Activated CD8-positive, alpha-beta T cell treated with anti-CD3 and anti-CD28 coated beads for 36 hours (primary cell): ENCODE measurements around the gene CST9L. TPM values are rescaled to one million over a fixed set of nuclear protein-coding genes. Genes with fewer than 3 reads are reported as not detected.

Source experiments
- ATAC-seq: fragments of 200-7000 bp; cut with Tn5 transposase; one replicate; pipeline ENCODE4 v1.10.0; 2021; ENCODE audit warnings: mild to moderate bottlenecking, moderate library complexity
- CTCF ChIA-PET: fragments of 350-600 bp; sonication (Branson Sonifier 250); formaldehyde crosslinking; loops from one replicate; lab custom pipeline; 2021; ENCODE audit warnings: antibody characterized with exemption; lab: Charles Lee
- POLR2A ChIA-PET: fragments of 350-600 bp; sonication (Branson Sonifier 250); formaldehyde crosslinking; loops from one replicate; lab custom pipeline; 2021; ENCODE audit warnings: antibody characterized with exemption; lab: Charles Lee
- DNase-seq: peaks from one replicate; pipeline ENCODE4 v3.0.0-alpha.2; 2020
- H3K27ac Mint-ChIP-seq: one replicate; pipeline ENCODE4 v1.8.0; 2021; ENCODE audit warnings: mild to moderate bottlenecking, mixed read lengths
- H3K27me3 Mint-ChIP-seq: one replicate; pipeline ENCODE4 v1.8.0; 2021; ENCODE audit warnings: mixed read lengths
- H3K36me3 Mint-ChIP-seq: one replicate; pipeline ENCODE4 v1.8.0; 2021; ENCODE audit warnings: low read depth, mixed read lengths
- H3K4me1 Mint-ChIP-seq: one replicate; pipeline ENCODE4 v1.8.0; 2021; ENCODE audit warnings: low read depth, mixed read lengths
- H3K4me3 Mint-ChIP-seq: one replicate; pipeline ENCODE4 v1.8.0; 2021; ENCODE audit warnings: mild to moderate bottlenecking, moderate library complexity, mixed read lengths
- H3K9me3 Mint-ChIP-seq: one replicate; pipeline ENCODE4 v1.8.0; 2021; ENCODE audit warnings: mixed read lengths
- CTCF ChIP-seq: fragments of 200-600 bp; IDR thresholded peaks from one replicate; pipeline ENCODE4 v1.8.0; 2022; ENCODE audit warnings: antibody characterized with exemption, mild to moderate bottlenecking
- intact Hi-C: fragments of 100-400 bp; cut with micrococcal nuclease; formaldehyde crosslinking; loops from one replicate; pipeline ENCODE4 v1.10.0; 2022
- total RNA-seq, 2 experiments: library from RNA; stranded (reverse); gene quantifications; one replicate each; pipeline ENCODE4 v1.2.3, GENCODE V29; 2021

CST9L gene
- total RNA-seq, 2 experiments from 2014 or later, result not detected

- no peaks in the 10 kb centered on the region for H3K36me3 Mint-ChIP-seq
- peaks cover 9% of the 10 kb centered on the region for H3K27me3 Mint-ChIP-seq
- H3K9me3 Mint-ChIP-seq, result peaks cover 4% of the 10 kb centered on the region
- no peak for TF ChIP-seq CTCF
- ChIA-PET CTCF (no interaction called here), POLR2A (no interaction called here)
- H3K4me1 Mint-ChIP-seq, result peaks cover 9% of the 10 kb centered on the region
- ATAC-seq (no peak), DNase-seq (no peak)
- no peak overlapping the region for H3K4me3 Mint-ChIP-seq
- H3K27ac Mint-ChIP-seq, result no peak overlapping the region
- intact Hi-C loops, result no loop called here
These were observed 33.3 kb downstream of the CST9L start for GRCh38 chr20:23534801-23535593.

DNA sequence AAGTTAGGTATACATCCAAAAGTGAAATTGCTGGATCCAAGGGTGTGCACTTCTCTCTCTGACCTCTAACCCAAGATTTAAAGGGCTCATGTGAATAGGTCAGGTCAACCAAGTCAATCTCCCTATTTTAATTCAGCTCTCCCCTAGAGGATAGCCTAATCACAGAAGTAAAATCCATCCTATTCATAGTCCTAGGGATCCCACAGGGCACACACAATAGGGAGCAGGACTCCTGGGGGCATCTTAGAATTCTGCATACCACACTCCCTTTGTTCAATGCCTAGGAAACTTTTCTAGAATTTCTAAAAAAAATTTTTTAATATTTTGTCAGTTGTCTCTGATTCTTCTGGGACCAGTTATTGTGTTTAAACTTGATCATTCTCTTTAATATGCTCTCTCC is 35.1 kb downstream of the CST9L start:
- Mint-ChIP-seq H3K9me3 (peaks cover 18% of the 10 kb centered on the region), H3K4me1 (peaks cover 12% of the 10 kb centered on the region), H3K36me3 (peaks cover 2% of the 10 kb centered on the region), H3K4me3 (no peak overlapping the region), H3K27me3 (no peaks in the 10 kb centered on the region), H3K27ac (no peak overlapping the region)
- DNase-seq, result no peak
- ChIA-PET CTCF (no interaction called here), POLR2A (no interaction called here)
- intact Hi-C loops, result no loop called here
- no peak for ATAC-seq
- TF ChIP-seq CTCF, result no peak

GRCh38 chr20:23532533-23532932 is 35.8 kb downstream of the CST9L start:
- no peak overlapping the region for H3K27ac Mint-ChIP-seq
- peaks cover 2% of the 10 kb centered on the region for H3K36me3 Mint-ChIP-seq
- DNase-seq (no peak), ATAC-seq (no peak)
- H3K27me3 Mint-ChIP-seq, result no peaks in the 10 kb centered on the region
- H3K4me1 Mint-ChIP-seq, result peaks cover 12% of the 10 kb centered on the region
- TF ChIP-seq CTCF, result no peak
- no peak overlapping the region for H3K4me3 Mint-ChIP-seq
- ChIA-PET POLR2A (no interaction called here), CTCF (interaction anchor here (1.0 kb wide), 1 partner anchor 91 kb away, joined by 3 read pairs; no protein-coding TSS in a partner anchor)
- intact Hi-C loops, result no loop called here
- H3K9me3 Mint-ChIP-seq, result peaks cover 22% of the 10 kb centered on the region

DNA sequence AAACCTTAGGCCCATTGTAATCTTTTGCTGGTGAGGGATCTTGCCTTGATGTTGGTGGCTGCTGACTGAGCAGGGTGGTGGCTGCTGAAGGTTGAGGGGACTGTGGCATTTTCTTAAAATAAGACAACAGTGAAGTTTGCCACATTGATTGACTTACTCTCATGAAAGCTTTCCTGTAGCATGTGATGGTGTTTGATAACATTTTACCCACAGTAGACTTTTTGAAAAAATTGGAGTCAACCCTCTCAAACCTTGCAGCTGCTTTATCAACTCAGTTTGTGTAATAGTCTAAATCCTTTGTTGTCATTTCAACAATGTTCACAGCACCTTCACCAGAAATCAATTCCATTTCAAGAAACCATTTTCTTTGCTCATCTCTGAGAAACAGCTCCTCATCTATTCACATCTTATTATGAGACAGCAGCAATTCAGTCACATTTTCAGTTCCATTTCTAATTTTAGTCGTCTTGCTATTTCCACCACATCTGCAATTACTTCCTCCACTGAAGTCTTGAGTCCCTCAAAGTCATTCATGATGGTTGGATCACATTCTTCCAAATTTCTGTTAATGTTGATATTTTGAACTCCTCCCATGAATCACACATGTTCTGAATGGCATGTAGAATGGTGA is 37.2 kb downstream of the CST9L start:
- no peaks in the 10 kb centered on the region for H3K27me3 Mint-ChIP-seq
- H3K9me3 Mint-ChIP-seq, result peaks cover 25% of the 10 kb centered on the region
- H3K36me3 Mint-ChIP-seq, result peaks cover 2% of the 10 kb centered on the region
- peaks cover 12% of the 10 kb centered on the region for H3K4me1 Mint-ChIP-seq
- DNase-seq, result no peak
- CTCF ChIA-PET, result no interaction called here
- no peak overlapping the region for H3K27ac Mint-ChIP-seq
- POLR2A ChIA-PET, result no interaction called here
- intact Hi-C loops, result no loop called here
- ATAC-seq, result no peak
- TF ChIP-seq CTCF, result no peak
- H3K4me3 Mint-ChIP-seq, result no peak overlapping the region

- Mint-ChIP-seq H3K9me3 (peaks cover 25% of the 10 kb centered on the region), H3K27ac (no peak overlapping the region), H3K27me3 (no peaks in the 10 kb centered on the region), H3K36me3 (peaks cover 2% of the 10 kb centered on the region), H3K4me1 (peaks cover 12% of the 10 kb centered on the region), H3K4me3 (no peak overlapping the region)
- DNase-seq (peak; percentile 2), ATAC-seq (no peak)
- no peak for TF ChIP-seq CTCF
- ChIA-PET CTCF (no interaction called here), POLR2A (no interaction called here)
- intact Hi-C loops, result no loop called here
These were observed 39.3 kb downstream of the CST9L start for GRCh38 chr20:23528867-23529431.
